Smooth muscle cell (in vitro differentiated cells): Measurements from ENCODE around the gene TTC31. TPM values are rescaled to one million over a fixed set of nuclear protein-coding genes. Genes with fewer than 3 reads are reported as not detected.

Source experiments
- DNase-seq: peaks from one replicate; lab custom pipeline; 2025; ENCODE audit not compliant: unreplicated experiment; lab: John Stamatoyannopoulos, UW
- H2AFZ ChIP-seq: fragments of 200-600 bp; sonication (generic); 2 replicates; pipeline ENCODE4 v1.6.0; 2016; ENCODE audit warnings: antibody characterized with exemption, low read depth, mild to moderate bottlenecking
- H3F3A ChIP-seq: fragments of 200-600 bp; sonication (generic); 2 replicates; pipeline ENCODE4 v1.6.0; 2017; ENCODE audit warnings: antibody characterized with exemption, low read depth
- H3K27ac ChIP-seq: fragments of 200-600 bp; sonication (generic); 2 replicates; pipeline ENCODE4 v1.5.1; 2016; ENCODE audit warnings: low read depth, mild to moderate bottlenecking
- H3K27me3 ChIP-seq: fragments of 200-600 bp; sonication (generic); 2 replicates; pipeline ENCODE4 v1.6.1; 2016; ENCODE audit warnings: low read depth, mild to moderate bottlenecking
- H3K36me3 ChIP-seq: fragments of 200-600 bp; sonication (generic); 2 replicates; pipeline ENCODE4 v1.5.1; 2016; ENCODE audit warnings: low read depth
- H3K4me1 ChIP-seq: fragments of 200-600 bp; sonication (generic); 2 replicates; pipeline ENCODE4 v1.5.1; 2016; ENCODE audit warnings: low read depth
- H3K4me2 ChIP-seq: fragments of 200-600 bp; sonication (generic); 2 replicates; pipeline ENCODE4 v1.6.0; 2016; ENCODE audit warnings: mild to moderate bottlenecking
- H3K4me3 ChIP-seq: fragments of 200-600 bp; sonication (generic); 2 replicates; pipeline ENCODE4 v1.5.1; 2016; ENCODE audit warnings: mild to moderate bottlenecking
- H3K79me2 ChIP-seq: fragments of 200-600 bp; sonication (generic); 2 replicates; pipeline ENCODE4 v1.6.0; 2016; ENCODE audit warnings: low read depth, mild to moderate bottlenecking
- H3K9ac ChIP-seq: fragments of 200-600 bp; sonication (generic); 2 replicates; pipeline ENCODE4 v1.6.0; 2016; ENCODE audit warnings: low read depth
- H3K9me3 ChIP-seq: fragments of 200-600 bp; sonication (generic); replicated peaks from 2 replicates; pipeline ENCODE4 v1.5.1; 2016; ENCODE audit warnings: low read depth
- H4K20me1 ChIP-seq: fragments of 200-600 bp; sonication (generic); 2 replicates; pipeline ENCODE4 v1.6.0; 2016; ENCODE audit warnings: low read depth
- WGBS: methylation state at CpG from one replicate; pipeline ENCODE4 v1.1.7; 2016; ENCODE audit warnings: low lambda C conversion rate; 5-methylcytosine and 5-hydroxymethylcytosine counted together
- polyA plus RNA-seq: library from polyadenylated mRNA; unstranded; fragments of >200 nt; fragmentation: Nextera tagmentation; extraction: Ambion mirVana; gene quantifications from 2 replicates; pipeline ENCODE4 v1.2.1, GENCODE V29; 2016
- total RNA-seq: library from RNA; depleted of rRNA; stranded (reverse); fragments of >200 nt; gene quantifications from 2 replicates; pipeline ENCODE4 v1.2.3, GENCODE V29; 2014
- TF ChIP-seq, protein P1 (sequence below): fragments of 200-600 bp; sonication (generic); IDR thresholded peaks from 2 replicates; pipeline ENCODE4 v1.5.1; 2017; ENCODE audit warnings: borderline replicate concordance, mild to moderate bottlenecking, antibody characterized with exemption; ENCODE audit not compliant: insufficient read depth, poor library complexity, severe bottlenecking

The TTC31 gene
- total and polyA plus RNA-seq, 2 experiments from 2014 or later = 17.3 to 23.3 TPM

DNA sequence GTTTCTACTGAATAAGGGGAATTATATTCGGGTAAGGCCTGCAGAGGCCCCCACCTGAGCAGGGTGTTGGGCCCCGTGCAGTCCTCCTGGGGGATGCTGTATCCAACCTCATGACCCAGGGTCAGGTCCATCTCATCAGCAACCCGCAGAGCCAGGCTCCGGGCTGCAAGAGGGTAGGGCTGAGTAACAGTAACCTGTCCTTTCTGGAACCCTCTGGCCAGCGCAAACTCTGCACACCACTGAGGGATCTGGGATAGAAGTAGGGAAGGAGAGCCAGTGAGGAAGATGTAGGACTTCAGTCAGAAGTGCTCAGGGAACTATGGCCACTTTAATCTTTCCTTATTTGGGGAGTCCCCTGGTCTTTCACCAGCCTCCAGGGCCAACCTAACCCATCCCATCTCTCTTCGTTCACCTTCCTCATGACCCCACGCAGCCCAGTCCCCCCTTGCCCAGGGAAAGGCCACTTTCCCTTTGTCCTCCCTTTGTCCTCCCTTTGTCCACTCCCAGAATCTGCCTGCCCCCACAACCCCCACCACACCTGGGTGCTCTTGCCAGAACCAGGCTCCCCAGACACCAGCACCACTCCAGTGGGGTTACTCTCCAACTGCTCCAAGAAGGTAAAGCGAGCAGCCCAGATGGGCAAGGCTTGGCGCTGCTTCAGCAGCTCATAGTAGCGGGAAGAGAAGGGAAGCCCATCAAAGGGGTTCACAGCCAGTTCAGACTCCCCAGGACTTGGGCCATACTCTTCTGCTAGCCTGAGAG lies 42.3 kb downstream of the TTC31 start:
- WGBS = 97% methylated on average over 10 of the region's 10 CpGs
- Histone ChIP-seq H3K4me3 (no peak overlapping the region), H3K4me2 (no peak overlapping the region), H3K27me3 (peaks cover 23% of the 10 kb centered on the region), H3K27ac (no peak overlapping the region), H3F3A (no peaks in the 10 kb centered on the region), H4K20me1 (peaks cover 11% of the 10 kb centered on the region), H3K36me3 (no peaks in the 10 kb centered on the region), H3K4me1 (peaks cover 7% of the 10 kb centered on the region), H3K79me2 (peaks cover 21% of the 10 kb centered on the region), H3K9me3 (no peaks in the 10 kb centered on the region), H2AFZ (no peak overlapping the region), H3K9ac (no peak overlapping the region)
- DNase-seq = no peak
- TF ChIP-seq, protein P1, sequence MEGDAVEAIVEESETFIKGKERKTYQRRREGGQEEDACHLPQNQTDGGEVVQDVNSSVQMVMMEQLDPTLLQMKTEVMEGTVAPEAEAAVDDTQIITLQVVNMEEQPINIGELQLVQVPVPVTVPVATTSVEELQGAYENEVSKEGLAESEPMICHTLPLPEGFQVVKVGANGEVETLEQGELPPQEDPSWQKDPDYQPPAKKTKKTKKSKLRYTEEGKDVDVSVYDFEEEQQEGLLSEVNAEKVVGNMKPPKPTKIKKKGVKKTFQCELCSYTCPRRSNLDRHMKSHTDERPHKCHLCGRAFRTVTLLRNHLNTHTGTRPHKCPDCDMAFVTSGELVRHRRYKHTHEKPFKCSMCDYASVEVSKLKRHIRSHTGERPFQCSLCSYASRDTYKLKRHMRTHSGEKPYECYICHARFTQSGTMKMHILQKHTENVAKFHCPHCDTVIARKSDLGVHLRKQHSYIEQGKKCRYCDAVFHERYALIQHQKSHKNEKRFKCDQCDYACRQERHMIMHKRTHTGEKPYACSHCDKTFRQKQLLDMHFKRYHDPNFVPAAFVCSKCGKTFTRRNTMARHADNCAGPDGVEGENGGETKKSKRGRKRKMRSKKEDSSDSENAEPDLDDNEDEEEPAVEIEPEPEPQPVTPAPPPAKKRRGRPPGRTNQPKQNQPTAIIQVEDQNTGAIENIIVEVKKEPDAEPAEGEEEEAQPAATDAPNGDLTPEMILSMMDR = no peak

DNA sequence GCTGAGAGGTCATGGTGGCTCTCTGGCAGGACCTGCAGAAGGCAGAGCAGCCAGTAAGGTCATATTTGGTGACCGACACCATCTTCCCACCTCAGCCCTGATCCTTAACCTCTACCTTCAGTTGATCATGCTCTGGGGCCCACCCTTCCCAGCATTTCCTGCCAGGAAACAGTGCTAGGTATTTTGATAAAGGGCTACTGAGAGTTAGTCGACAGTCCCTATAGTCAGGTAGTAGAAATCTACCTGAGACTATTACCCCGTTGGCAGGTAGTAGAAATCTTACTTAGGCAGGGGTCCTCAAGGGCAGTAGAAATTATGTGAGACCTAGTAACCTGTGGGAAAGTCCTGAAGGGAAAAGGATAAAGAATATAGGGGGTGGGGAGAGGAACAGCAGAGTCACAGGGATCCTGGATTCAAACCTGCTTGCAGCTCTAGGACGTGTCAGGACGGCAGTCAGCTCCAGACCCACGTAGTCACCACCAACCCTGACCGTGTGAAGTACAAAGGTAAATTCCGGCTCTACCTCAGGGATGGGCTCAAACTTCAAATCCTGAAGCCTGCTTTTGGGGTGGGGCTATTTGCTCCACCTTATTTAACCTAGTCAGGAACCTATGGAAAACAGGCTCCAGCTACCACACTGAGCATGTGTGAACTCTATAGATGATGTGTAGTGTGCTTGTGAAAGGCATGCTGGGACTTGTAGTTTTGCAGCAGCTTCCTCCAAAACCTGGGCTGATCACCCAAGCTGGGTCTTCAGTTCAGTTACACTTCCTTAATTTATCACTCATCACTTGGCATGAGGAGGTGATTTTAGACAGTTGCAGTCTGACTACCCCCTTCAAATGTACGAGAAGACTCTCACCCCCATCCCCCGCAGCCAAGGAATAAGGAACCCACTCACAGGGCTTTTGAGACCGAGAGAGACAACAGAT lies 43.1 kb downstream of the TTC31 start, which contains the start of gene DQX1:
Gene DQX1 (minus strand): TSS at position 515 of the 932 bp plus-strand sequence. CDS start 502 bp downstream, at position 13.
- H3K4me2 ChIP-seq = no peak within 1 kb of the TSS
- WGBS = 94% methylated on average over 11 of the region's 11 CpGs

DNA sequence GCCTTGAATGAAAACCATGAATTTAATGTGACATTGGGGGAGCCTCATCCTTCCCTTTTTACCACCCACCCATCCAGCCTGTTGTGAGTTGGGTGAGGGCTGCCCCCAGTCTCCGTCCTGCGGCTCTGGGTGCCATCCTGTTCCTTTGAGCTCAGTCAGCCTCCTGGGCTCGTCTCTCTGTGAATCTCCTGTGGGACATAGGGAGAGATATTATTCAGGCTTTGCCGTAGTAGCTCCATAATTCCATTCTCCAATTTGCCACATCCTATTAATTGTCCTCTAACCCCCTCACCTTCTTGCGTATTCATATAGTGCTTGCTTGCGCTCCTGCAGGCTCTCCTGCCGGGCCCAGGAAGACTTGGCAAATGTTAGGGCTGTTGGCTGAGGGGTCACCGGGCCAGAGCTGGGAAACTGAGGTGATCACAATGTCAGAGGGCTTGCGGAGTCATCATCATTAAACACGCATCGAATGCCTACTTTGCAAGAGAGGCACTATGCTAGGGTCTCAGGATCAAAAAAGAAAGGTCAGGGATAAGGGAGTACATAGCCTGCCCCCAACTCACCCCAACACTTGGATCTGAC lies 43.9 kb downstream of the TTC31 start:
- no peaks in the 10 kb centered on the region for H3K9me3 ChIP-seq
- no peak for DNase-seq
- peaks cover 11% of the 10 kb centered on the region for H3F3A ChIP-seq
- H4K20me1 ChIP-seq = peaks cover 11% of the 10 kb centered on the region
- no peak overlapping the region for H3K27ac ChIP-seq
- no peak overlapping the region for H2AFZ ChIP-seq
- no peaks in the 10 kb centered on the region for H3K36me3 ChIP-seq
- H3K4me2 ChIP-seq = no peak overlapping the region
- WGBS = 97% methylated on average over 11 of the region's 11 CpGs
- TF ChIP-seq, protein P1 = no peak
- H3K79me2 ChIP-seq = peaks cover 28% of the 10 kb centered on the region
- peaks cover 11% of the 10 kb centered on the region for H3K4me1 ChIP-seq
- H3K9ac ChIP-seq = no peak overlapping the region
- peaks cover 7% of the 10 kb centered on the region for H3K27me3 ChIP-seq
- no peak overlapping the region for H3K4me3 ChIP-seq

More for the DNA sequence above, 43.1 kb downstream of the TTC31 start, which contains the start of gene DQX1:
- Histone ChIP-seq H4K20me1 (peaks cover 11% of the 10 kb centered on the region), H3K79me2 (peaks cover 24% of the 10 kb centered on the region), H3K4me1 (peaks cover 10% of the 10 kb centered on the region), H3F3A (peaks cover 5% of the 10 kb centered on the region), H3K36me3 (no peaks in the 10 kb centered on the region), H3K4me3 (no peak within 1 kb of the TSS), H2AFZ (no peak within 1 kb of the TSS), H3K27me3 (peaks cover 14% of the 10 kb centered on the region), H3K9me3 (no peaks in the 10 kb centered on the region), H3K27ac (no peak within 1 kb of the TSS), H3K9ac (no peak within 1 kb of the TSS)
- no peak for DNase-seq
- TF ChIP-seq, protein P1 = no peak
